ENCODE measurements around the gene STIL.

DNA sequence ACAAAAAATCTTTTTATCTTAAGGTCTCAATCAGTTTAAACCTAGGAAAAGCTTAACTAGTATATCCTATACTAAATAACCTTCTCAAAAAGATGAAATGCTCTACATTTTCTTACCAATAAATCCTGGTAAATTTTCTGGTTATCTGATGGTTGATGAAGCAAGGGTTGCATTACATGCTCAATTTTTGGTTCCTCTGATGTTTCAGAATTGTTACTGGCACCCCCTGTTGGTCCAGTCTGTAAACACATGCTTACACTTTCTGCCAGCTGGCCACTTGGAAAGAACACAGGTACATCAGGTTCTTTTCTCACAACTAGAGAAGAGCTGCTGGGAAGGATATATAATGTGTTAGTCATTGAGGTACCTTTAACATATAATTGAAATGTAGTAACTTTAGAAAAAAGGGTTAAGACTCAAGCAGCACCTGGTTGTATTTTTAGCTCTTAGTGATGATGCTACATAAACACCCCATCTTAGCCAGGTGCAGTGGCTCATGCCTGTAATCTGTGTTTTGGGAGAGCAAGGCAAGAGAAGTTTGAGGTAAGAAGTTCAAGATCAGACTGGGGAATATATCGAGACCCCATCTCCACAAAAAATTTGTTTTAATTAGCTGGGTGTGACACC, 51.0 kb downstream of the STIL start:
- TF ChIP-seq NFIC (IDR thresholded peaks at IDR 0.05) = no peak
- TF ChIP-seq TAF1 (IDR thresholded peaks at IDR 0.05; ENCODE audit: low read depth) = no peak
- TF ChIP-seq RAD21 (IDR thresholded peaks at IDR 0.05; ENCODE audit: low read depth) = peak; percentile 57
- no peak for TF ChIP-seq EP300 (IDR thresholded peaks at IDR 0.05; ENCODE audit: borderline replicate concordance)
- TF ChIP-seq CEBPB (IDR thresholded peaks at IDR 0.05) = no peak
- TF ChIP-seq, protein P1, sequence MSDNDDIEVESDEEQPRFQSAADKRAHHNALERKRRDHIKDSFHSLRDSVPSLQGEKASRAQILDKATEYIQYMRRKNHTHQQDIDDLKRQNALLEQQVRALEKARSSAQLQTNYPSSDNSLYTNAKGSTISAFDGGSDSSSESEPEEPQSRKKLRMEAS (IDR thresholded peaks at IDR 0.05) = no peak
- no peak for TF ChIP-seq EGR1 (IDR thresholded peaks at IDR 0.05)
- TF ChIP-seq, protein P2, sequence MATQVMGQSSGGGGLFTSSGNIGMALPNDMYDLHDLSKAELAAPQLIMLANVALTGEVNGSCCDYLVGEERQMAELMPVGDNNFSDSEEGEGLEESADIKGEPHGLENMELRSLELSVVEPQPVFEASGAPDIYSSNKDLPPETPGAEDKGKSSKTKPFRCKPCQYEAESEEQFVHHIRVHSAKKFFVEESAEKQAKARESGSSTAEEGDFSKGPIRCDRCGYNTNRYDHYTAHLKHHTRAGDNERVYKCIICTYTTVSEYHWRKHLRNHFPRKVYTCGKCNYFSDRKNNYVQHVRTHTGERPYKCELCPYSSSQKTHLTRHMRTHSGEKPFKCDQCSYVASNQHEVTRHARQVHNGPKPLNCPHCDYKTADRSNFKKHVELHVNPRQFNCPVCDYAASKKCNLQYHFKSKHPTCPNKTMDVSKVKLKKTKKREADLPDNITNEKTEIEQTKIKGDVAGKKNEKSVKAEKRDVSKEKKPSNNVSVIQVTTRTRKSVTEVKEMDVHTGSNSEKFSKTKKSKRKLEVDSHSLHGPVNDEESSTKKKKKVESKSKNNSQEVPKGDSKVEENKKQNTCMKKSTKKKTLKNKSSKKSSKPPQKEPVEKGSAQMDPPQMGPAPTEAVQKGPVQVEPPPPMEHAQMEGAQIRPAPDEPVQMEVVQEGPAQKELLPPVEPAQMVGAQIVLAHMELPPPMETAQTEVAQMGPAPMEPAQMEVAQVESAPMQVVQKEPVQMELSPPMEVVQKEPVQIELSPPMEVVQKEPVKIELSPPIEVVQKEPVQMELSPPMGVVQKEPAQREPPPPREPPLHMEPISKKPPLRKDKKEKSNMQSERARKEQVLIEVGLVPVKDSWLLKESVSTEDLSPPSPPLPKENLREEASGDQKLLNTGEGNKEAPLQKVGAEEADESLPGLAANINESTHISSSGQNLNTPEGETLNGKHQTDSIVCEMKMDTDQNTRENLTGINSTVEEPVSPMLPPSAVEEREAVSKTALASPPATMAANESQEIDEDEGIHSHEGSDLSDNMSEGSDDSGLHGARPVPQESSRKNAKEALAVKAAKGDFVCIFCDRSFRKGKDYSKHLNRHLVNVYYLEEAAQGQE (IDR thresholded peaks at IDR 0.05; ENCODE audit: low read depth) = no peak
- no peak for TF ChIP-seq YY1 (IDR thresholded peaks at IDR 0.05; ENCODE audit: low read depth)
- TF ChIP-seq, protein P3, sequence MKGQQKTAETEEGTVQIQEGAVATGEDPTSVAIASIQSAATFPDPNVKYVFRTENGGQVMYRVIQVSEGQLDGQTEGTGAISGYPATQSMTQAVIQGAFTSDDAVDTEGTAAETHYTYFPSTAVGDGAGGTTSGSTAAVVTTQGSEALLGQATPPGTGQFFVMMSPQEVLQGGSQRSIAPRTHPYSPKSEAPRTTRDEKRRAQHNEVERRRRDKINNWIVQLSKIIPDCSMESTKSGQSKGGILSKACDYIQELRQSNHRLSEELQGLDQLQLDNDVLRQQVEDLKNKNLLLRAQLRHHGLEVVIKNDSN (IDR thresholded peaks at IDR 0.05) = no peak
- TF ChIP-seq FOXM1 (IDR thresholded peaks at IDR 0.05; ENCODE audit: borderline replicate concordance, low read depth) = no peak
- no peak for TF ChIP-seq ZBTB7A (IDR thresholded peaks at IDR 0.05; ENCODE audit: low read depth)
